Prostate gland (tissue), 2 donors: Measurements from ENCODE around the gene CENPX. TPM values are rescaled to one million over a fixed set of nuclear protein-coding genes. Genes with fewer than 3 reads are reported as not detected.

Experiments used
- DNase-seq: peaks from one replicate; pipeline ENCODE4 v3.0.0-alpha.2; 2019; ENCODE audit warnings: low spot score
- H3K27ac ChIP-seq, 2 donors: fragments of 200-600 bp; sonication (generic); 2 replicates each; pipeline ENCODE4 v1.5.1; 2017 to 2019
- H3K27me3 ChIP-seq: fragments of 200-600 bp; sonication (generic); replicated peaks from 2 replicates; pipeline ENCODE4 v1.5.1; 2019; ENCODE audit not compliant: insufficient read depth
- H3K36me3 ChIP-seq, 2 donors: fragments of 200-600 bp; sonication (generic); 1 replicate in 1 of 2; 2 replicates in 1 of 2; pipeline versions ENCODE4 v1.5.1 to v1.8.1; 2017 to 2019
- H3K4me1 ChIP-seq: fragments of 200-600 bp; sonication (generic); replicated peaks from 2 replicates; pipeline ENCODE4 v1.5.1; 2019
- H3K4me3 ChIP-seq, 2 donors: fragments of 200-600 bp; sonication (generic); 2 replicates each; pipeline ENCODE4 v1.5.1; 2017 to 2019
- H3K9me3 ChIP-seq: fragments of 200-600 bp; sonication (generic); 2 replicates; pipeline ENCODE4 v1.5.1; 2017
- POLR2A ChIP-seq: fragments of 450-650 bp; IDR thresholded peaks from one replicate; pipeline ENCODE4 v1.6.1; 2016; ENCODE audit warnings: antibody characterized with exemption, mild to moderate bottlenecking
- POLR2AphosphoS5 ChIP-seq: sonication (generic); formaldehyde crosslinking; IDR thresholded peaks from one replicate; pipeline ENCODE4 v1.6.1; 2017; ENCODE audit warnings: antibody characterized with exemption
- WGBS: methylation state at CpG from one replicate; pipeline ENCODE4 v1.1.5; 2018; 5-methylcytosine and 5-hydroxymethylcytosine counted together
- intact Hi-C: fragments of 100-400 bp; cut with DNase I; formaldehyde crosslinking; loops from one replicate; pipeline ENCODE4 v1.14.2; 2022
- total RNA-seq, 2 donors: library from RNA; depleted of rRNA; stranded (reverse); fragments of >200 nt; gene quantifications; one replicate each; pipeline ENCODE4 v1.1.0, GENCODE V29; 2016
- TF ChIP-seq, protein P1 (sequence below), 4 experiments: fragments of 200-600 bp in 2 of 4; fragments of 450-650 bp in 2 of 4; sonication (generic) in 2 of 4; IDR thresholded peaks; 1 replicate in 3 of 4; 2 replicates in 1 of 4; pipeline ENCODE4 v1.5.1; 2016 to 2019; ENCODE audit warnings: antibody characterized with exemption in 4 of 4, mild to moderate bottlenecking in 2 of 4, moderate library complexity in 2 of 4

Gene CENPX
- total RNA-seq, 2 donors from 2014 or later = 84.9 to 263 TPM

DNA sequence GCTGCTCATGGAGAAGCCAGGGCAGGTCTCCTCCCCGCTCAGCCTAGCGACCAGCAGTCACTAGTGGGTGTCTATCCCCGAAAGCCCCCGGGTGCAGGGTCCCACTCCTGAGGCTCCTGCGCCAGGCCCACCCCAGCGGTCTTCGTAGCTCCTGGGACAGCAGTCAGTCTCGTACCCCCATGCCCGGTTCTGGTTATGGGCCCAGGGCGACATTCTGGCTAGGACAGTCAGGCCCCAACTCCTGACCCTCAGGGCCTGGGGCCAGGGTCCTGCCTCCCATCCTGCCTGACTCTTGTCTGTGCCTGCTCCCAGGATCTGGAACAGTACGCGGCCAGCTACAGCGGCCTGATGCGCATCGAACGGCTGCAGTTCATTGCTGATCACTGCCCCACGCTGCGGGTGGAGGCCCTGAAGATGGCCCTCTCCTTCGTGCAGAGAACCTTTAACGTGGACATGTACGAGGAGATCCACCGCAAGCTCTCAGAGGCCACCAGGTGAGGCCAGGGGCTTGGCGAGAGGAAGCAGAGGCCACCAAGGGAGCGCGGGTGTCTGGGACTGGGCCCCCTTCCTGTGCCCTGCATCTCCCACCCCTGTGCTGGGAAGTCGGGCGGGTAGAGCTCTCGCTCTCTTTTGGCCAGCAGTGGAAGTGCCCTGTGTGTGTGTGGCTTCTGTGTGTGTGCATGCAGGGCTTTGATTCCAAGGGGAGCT is 31.0 kb upstream of the CENPX start:
- DNase-seq = no peak
- H3K4me1 ChIP-seq = peaks cover 19% of the 10 kb centered on the region
- no peak overlapping the region for H3K27ac ChIP-seq
- 93% methylated on average over 27 of the region's 28 CpGs for WGBS
- peaks cover 20 to 29% of the 10 kb centered on the region in 2 donors for H3K36me3 ChIP-seq
- no peak overlapping the region for H3K4me3 ChIP-seq
- H3K9me3 ChIP-seq = no peaks in the 10 kb centered on the region
- TF ChIP-seq POLR2A = no peak
- TF ChIP-seq, protein P1, sequence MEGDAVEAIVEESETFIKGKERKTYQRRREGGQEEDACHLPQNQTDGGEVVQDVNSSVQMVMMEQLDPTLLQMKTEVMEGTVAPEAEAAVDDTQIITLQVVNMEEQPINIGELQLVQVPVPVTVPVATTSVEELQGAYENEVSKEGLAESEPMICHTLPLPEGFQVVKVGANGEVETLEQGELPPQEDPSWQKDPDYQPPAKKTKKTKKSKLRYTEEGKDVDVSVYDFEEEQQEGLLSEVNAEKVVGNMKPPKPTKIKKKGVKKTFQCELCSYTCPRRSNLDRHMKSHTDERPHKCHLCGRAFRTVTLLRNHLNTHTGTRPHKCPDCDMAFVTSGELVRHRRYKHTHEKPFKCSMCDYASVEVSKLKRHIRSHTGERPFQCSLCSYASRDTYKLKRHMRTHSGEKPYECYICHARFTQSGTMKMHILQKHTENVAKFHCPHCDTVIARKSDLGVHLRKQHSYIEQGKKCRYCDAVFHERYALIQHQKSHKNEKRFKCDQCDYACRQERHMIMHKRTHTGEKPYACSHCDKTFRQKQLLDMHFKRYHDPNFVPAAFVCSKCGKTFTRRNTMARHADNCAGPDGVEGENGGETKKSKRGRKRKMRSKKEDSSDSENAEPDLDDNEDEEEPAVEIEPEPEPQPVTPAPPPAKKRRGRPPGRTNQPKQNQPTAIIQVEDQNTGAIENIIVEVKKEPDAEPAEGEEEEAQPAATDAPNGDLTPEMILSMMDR (IDR thresholded peaks at IDR 0.05) = no peak
- TF ChIP-seq POLR2AphosphoS5 = no peak
- intact Hi-C loops = no loop called here
- H3K27me3 ChIP-seq = no peaks in the 10 kb centered on the region

DNA sequence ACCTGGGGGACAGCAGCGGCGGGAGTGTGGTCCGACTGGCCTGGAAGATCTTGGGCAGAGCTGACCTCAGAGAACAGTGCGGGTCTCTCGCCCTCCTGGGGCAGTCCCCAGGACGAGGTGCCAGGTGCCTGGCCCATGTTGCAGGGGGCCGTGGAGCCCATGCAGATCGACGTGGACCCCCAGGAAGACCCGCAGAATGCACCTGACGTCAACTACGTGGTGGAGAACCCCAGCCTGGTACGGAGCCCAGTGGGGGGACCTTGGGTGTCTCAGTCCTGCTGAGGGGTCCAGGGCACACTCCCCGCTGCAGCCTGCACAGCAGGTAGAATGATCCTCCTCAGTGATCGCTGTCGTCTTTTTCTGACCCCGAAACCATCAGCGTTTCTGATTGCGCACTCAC is 30.5 kb upstream of the CENPX start:
- no peaks in the 10 kb centered on the region for H3K27me3 ChIP-seq
- H3K36me3 ChIP-seq = peaks cover 20 to 30% of the 10 kb centered on the region in 2 donors
- no peaks in the 10 kb centered on the region for H3K9me3 ChIP-seq
- 86% methylated on average over 16 of the region's 19 CpGs for WGBS
- H3K4me1 ChIP-seq = peaks cover 19% of the 10 kb centered on the region
- DNase-seq = no peak
- TF ChIP-seq, protein P1 (IDR thresholded peaks at IDR 0.05) = no peak
- intact Hi-C loops = no loop called here
- peak overlapping the region in 1 of 2 donors; percentile 68 for H3K27ac ChIP-seq
- H3K4me3 ChIP-seq = peak overlapping the region in 1 of 2 donors; percentile 75

DNA sequence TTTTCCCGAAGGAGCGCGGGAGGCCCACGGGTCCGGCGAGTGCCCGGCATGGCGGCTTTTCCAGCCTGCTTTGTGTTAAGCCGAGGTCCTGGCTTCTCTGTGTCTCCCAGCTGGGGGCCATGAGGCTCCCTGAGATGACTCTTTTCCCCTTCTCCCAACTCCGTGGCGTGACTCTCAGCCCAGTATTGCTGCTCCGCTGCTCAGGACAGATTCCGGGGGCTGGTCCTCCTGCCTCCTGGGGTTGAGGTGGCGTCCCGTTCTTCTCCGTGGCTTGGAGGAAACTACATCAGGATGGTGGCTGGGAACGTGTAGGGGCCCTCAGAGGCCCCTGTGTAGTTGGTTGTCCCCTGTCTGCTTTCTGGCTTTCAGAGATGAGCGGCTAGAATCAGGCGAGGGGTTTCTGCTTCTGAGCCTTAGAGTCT is 30.0 kb upstream of the CENPX start:
- peak overlapping the region in 1 of 2 donors; percentile 68 for H3K27ac ChIP-seq
- no peak for TF ChIP-seq POLR2A
- intact Hi-C loops = no loop called here
- H3K27me3 ChIP-seq = no peaks in the 10 kb centered on the region
- 27% methylated on average over 19 of the region's 19 CpGs for WGBS
- no peaks in the 10 kb centered on the region for H3K9me3 ChIP-seq
- DNase-seq = no peak
- H3K4me3 ChIP-seq = peak overlapping the region; percentile 71 to 75
- H3K36me3 ChIP-seq = peaks cover 20 to 35% of the 10 kb centered on the region in 2 donors
- peaks cover 19% of the 10 kb centered on the region for H3K4me1 ChIP-seq

DNA sequence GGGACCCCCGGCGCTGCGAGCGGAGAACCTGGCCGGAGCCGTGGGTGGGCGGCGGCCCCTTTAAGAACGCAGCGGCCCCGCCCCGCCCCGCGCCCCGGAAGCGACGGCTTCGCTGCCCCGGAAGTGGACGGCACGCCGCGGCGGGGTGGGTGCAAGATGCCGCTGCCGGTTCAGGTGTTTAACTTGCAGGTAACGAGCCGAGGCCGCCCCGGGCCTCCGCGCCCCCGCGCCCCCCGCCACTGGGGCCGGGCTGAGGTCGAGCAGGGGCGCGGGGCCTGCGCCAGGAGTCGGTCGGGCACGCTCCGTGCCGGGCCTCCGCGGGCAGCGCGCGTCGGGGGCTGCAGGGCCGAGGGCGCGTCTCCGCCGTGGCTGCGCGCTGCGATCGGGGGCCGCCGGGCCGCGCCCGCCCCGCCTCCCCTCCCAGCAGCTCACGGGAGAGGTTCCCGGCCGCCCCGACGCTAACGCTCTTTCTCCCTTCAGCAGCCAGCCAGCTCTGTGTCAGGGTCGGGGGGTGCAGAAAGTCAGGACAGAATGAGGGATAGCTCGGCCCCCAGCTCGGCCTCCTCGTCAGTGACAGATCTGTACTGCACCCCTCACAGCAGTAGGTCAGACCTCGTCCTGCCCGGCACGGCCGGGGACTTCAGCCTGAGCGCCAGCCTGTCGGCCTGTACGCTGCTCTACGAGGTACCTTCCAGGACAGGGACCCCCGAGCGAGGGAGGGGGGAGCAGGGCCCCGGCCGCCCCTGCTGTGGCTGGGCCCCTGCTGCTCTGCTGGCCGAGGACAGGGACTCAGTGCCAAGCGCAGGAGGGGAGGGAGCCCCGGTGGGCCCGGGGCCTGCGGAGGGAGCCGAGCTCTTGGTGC is 29.3 kb upstream of the CENPX start, which contains the start of the genes GPS1 and RFNG:
GPS1 (plus strand) TSS at position 123 of the 862 bp plus-strand sequence; CDS start at position 157, 34 bp downstream.
RFNG (minus strand) TSS at position 36 of the 862 bp plus-strand sequence. CDS start 45 bp downstream, outside the sequence.
- TF ChIP-seq POLR2A (peak; percentile 13), POLR2AphosphoS5 (peak; percentile 74)
- TF ChIP-seq, protein P1 (IDR thresholded peaks at IDR 0.05) = no peak
- Histone ChIP-seq H3K4me3 (peak within 1 kb of the TSS; percentile 71 to 75), H3K9me3 (no peaks in the 10 kb centered on the region), H3K4me1 (peaks cover 19% of the 10 kb centered on the region), H3K27ac (peak within 1 kb of the TSS; percentile 45 to 68), H3K36me3 (peaks cover 20 to 38% of the 10 kb centered on the region in 2 donors), H3K27me3 (no peaks in the 10 kb centered on the region)
- WGBS = 2% methylated on average over 30 of the region's 94 CpGs
- DNase-seq = peak; percentile 69
- intact Hi-C loops = no loop called here
